ENCODE data around the gene AEBP2. TPM values are rescaled to one million over a fixed set of nuclear protein-coding genes. Genes with fewer than 3 reads are reported as not detected.
A peak's percentile ranks its signal among the peaks of the same experiment; 100 is the strongest.

The AEBP2 gene
- total RNA-seq, 6 experiments from 2014 or later, result 9.7 to 18.2 (median 13.4) TPM

DNA sequence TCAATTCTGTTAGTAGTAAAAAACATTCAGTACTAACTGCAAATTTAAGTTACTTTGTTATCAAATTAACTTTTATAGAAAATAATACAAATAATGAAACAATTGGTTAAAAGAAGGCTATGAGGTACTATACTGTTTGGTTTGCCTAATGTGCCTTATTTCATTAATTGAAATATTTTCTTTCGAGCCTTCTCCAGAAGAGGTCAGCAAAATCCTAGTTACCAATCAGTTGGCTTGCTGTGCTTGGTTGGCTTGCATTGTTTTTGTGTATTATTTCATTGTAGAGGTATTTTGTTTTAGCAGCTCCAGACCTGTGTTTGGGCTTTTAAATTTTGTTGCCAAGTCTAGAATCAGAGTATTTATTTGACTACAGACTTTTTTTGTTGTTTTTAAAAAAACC, 68.5 kb downstream of the AEBP2 start:
- intact Hi-C loops (cut with DNase I), result no loop called here
- TF ChIP-seq CTCF (IDR thresholded peaks at IDR 0.05) (peak in 3 of 4 donors; percentile 15 to 34 (median 30)), POLR2A (IDR thresholded peaks at IDR 0.05) (no peak)
- Histone ChIP-seq H3K27ac (no peak overlapping the region), H3K4me1 (no peaks in the 10 kb centered on the region), H3K4me3 (no peak overlapping the region), H3K36me3 (peaks cover 0 to 2% (median 0%) of the 10 kb centered on the region in 4 donors), H3K9me3 (no peaks in the 10 kb centered on the region), H3K27me3 (no peaks in the 10 kb centered on the region)
- 62% methylated on average over 1 of the region's 1 CpG for WGBS (ENCODE audit: insufficient coverage, low coverage, low lambda C conversion rate, missing lambda C conversion rate)
- DNase-seq (no peak), ATAC-seq (peak in 2 of 4 donors; percentile 28 to 56)

DNA sequence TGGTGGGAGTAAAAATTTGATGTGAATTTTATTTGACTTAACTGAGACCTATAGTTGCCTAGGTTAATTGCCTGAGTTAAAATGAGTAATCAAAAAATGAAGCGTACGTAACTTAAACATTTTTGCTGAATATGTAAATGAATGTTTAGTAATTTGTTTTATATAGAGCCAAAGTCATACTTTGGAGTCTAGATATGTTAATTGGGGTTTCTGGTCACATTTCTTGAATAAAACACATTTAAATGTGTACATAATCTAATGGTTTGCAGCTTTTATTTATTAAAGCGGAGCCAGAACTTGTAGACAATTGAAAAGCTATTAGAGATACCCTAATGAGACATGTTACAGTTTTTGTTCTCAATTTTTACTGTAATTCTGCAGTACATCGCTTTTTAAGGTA, 71.2 kb downstream of the AEBP2 start:
- Histone ChIP-seq H3K27ac (no peak overlapping the region), H3K27me3 (no peaks in the 10 kb centered on the region), H3K4me3 (no peak overlapping the region), H3K9me3 (no peaks in the 10 kb centered on the region), H3K36me3 (peaks cover 0 to 5% (median under 1%) of the 10 kb centered on the region in 4 donors), H3K4me1 (no peaks in the 10 kb centered on the region)
- ATAC-seq (no peak), DNase-seq (no peak)
- TF ChIP-seq POLR2A (IDR thresholded peaks at IDR 0.05) (no peak), CTCF (IDR thresholded peaks at IDR 0.05) (no peak)
- WGBS (ENCODE audit: insufficient coverage, low coverage, low lambda C conversion rate, missing lambda C conversion rate), result 96% methylated on average over 4 of the region's 4 CpGs
- intact Hi-C loops (cut with DNase I), result no loop called here

GRCh38 chr12:19515179-19515578, 75.9 kb downstream of the AEBP2 start:
- Histone ChIP-seq H3K4me3 (no peak overlapping the region), H3K27me3 (no peaks in the 10 kb centered on the region), H3K4me1 (no peaks in the 10 kb centered on the region), H3K36me3 (peaks cover 0 to 5% (median 2%) of the 10 kb centered on the region in 4 donors), H3K9me3 (no peaks in the 10 kb centered on the region), H3K27ac (no peak overlapping the region)
- ATAC-seq (no peak), DNase-seq (no peak)
- 93% methylated on average over 5 of the region's 5 CpGs for WGBS (ENCODE audit: insufficient coverage, low coverage, low lambda C conversion rate, missing lambda C conversion rate)
- TF ChIP-seq POLR2A (IDR thresholded peaks at IDR 0.05) (no peak), CTCF (IDR thresholded peaks at IDR 0.05) (no peak)
- intact Hi-C loops (cut with DNase I), result no loop called here

DNA sequence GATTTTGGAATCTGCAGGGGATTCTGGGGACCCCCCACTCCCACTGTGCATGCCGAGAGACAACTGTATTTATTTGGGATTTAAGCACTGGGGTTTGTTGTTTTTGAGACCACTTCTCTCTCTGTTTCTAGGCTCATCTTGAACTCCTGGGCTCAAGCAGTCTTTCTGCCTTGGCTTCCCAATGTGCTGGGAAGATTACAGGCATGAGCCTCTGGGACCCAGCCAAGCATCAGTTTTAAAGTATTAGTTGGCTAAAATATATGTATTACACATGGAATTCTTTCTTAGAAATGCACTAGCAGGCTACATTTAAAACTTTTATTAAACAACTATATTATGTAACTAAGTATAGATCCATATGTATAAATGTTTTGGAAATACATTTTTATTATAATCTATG, 78.3 kb downstream of the AEBP2 start:
- Histone ChIP-seq H3K27me3 (no peaks in the 10 kb centered on the region), H3K4me1 (no peaks in the 10 kb centered on the region), H3K27ac (no peak overlapping the region), H3K9me3 (no peaks in the 10 kb centered on the region), H3K4me3 (no peak overlapping the region), H3K36me3 (peaks cover 0 to 5% (median 1%) of the 10 kb centered on the region in 4 donors)
- DNase-seq, result no peak
- TF ChIP-seq CTCF (IDR thresholded peaks at IDR 0.05) (no peak), POLR2A (IDR thresholded peaks at IDR 0.05) (no peak)
- WGBS (ENCODE audit: insufficient coverage, low coverage, low lambda C conversion rate, missing lambda C conversion rate), result 89% methylated on average over 1 of the region's 1 CpG
- no peak for ATAC-seq
- intact Hi-C loops (cut with DNase I), result no loop called here

DNA sequence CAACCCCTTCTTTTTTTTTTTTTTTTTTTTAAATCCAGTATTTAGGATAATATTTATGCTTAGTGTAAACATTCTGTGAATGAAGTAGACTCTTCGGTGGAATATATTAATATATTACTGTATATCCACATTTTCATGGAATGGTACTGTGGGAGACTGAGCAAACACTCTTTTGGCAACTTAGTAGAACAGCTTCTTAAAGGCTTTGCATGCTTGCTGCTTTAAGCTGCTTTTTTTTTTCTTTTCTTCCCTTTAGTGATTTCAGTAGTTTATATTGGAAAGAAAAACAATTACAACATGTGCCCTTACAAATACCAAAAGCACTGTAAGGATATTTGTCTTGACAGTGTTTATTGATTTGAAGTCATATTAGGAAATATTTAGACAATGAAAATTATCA, 78.9 kb downstream of the AEBP2 start:
- ATAC-seq (no peak), DNase-seq (no peak)
- Histone ChIP-seq H3K4me1 (no peaks in the 10 kb centered on the region), H3K36me3 (peaks cover 0 to 4% (median under 1%) of the 10 kb centered on the region in 4 donors), H3K4me3 (no peak overlapping the region), H3K9me3 (no peaks in the 10 kb centered on the region), H3K27me3 (no peaks in the 10 kb centered on the region), H3K27ac (no peak overlapping the region)
- WGBS (ENCODE audit: insufficient coverage, low coverage, low lambda C conversion rate, missing lambda C conversion rate), result 69% methylated on average over 1 of the region's 1 CpG
- TF ChIP-seq CTCF (IDR thresholded peaks at IDR 0.05), result no peak
- no peak for TF ChIP-seq POLR2A (IDR thresholded peaks at IDR 0.05)
- intact Hi-C loops (cut with DNase I), result no loop called here
